Measurements from ENCODE around the gene SLC8A2. TPM values are rescaled to one million over a fixed set of nuclear protein-coding genes. Genes with fewer than 3 reads are reported as not detected.

SLC8A2 gene
- total and polyA plus RNA-seq, 2 of the 8 experiments (the other 6 are each of a cell fraction or from before 2014, with no cell fraction given): 7.3 to 12.4 TPM

DNA sequence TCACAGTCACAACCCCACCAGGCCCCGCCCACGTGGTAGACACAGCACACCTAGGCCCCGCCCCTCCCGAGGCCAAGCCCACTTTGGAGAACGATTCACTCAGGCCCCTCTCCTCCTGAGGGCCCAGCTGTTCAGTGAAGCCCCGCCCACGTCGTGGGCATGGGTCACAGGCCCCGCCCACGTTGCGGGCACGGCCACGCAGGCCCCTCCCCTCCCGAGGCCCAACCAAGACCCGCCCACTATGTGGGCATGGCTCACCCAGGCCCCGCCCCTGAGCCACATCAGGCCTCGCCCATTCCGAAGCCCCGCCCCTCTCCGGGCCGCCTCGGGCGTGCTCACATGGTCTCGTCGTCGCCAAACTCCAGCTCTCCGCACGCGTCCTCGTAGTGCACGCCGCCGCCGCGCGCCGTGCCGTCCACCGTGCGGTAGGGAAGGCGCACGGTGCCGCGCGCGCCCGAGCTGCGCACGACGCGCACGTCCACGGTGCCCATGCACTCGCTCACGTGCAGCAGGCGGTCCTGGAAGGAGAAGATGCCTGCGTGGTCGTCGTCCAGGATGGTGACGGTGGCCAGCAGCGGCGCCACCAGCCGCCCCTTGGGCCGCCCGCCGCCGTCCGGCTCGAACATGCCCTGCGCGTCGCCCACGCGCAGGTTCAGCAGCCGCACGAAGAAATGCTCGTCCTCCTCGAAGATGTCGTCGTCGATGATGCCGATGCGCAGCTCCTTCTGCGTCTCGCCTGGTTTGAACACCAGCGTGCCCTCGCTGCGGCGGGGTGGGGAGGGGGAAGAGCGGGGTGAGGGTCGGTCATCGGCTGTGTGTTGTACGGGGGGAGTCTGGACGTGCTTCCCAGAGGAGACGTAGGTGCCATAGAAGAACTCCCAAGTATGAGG lies 24.0 kb downstream of the SLC8A2 start:
- H2AK5ac ChIP-seq (ENCODE audit: low read depth, low read length): 0 out of 2 replicates have a peak overlapping the region, but pooled peaks have one; percentile 5
- H2BK120ac ChIP-seq (replicated peaks; ENCODE audit: low read depth, low read length): no peak overlapping the region
- H3K56ac ChIP-seq (replicated peaks; ENCODE audit: insufficient read length, low read depth, low read length): no peak overlapping the region
- peak overlapping the region; percentile 79 to 89 for H3K4me2 ChIP-seq (ENCODE audit: insufficient read depth in 1 of 2, low read depth in 2 of 2, low read length in 2 of 2)
- H3K9me3 ChIP-seq (ENCODE audit: insufficient read depth in 2 of 2, low read depth in 1 of 2, low read length in 1 of 2): no peaks in the 10 kb centered on the region
- H3K79me1 ChIP-seq (ENCODE audit: low read depth, low read length): no peaks in the 10 kb centered on the region; the same call in 1 of the 2 replicates
- ChIA-PET CTCF (ENCODE audit: partially characterized antibody) (interaction anchor here (0.8 to 24.5 kb wide), 9 partner anchors 11 to 260 kb away, joined by 3 to 436 read pairs (median 7); partner anchors contain the start of genes EHD2 and KPTN), POLR2A (ENCODE audit: partially characterized antibody) (interaction anchor here (0.6 to 3.8 kb wide), 22 partner anchors 8 to 318 kb away, joined by 3 to 29 read pairs (median 4); partner anchors contain the start of genes DHX34, KPTN and SLC8A2)
- H3K23ac ChIP-seq (ENCODE audit: insufficient read length): no peak overlapping the region
- no peaks in the 10 kb centered on the region for H3K36me3 ChIP-seq (ENCODE audit: control insufficient read depth in 2 of 4, insufficient read depth in 4 of 4, low read length in 3 of 4)
- peaks cover 18% of the 10 kb centered on the region; the same call in 1 of the 2 replicates for H3K23me2 ChIP-seq (ENCODE audit: low read depth, low read length)
- H2BK12ac ChIP-seq (ENCODE audit: low read depth, low read length): no peak overlapping the region
- H3K27me3 ChIP-seq (replicated peaks in 1 of 4; ENCODE audit: control insufficient read depth in 3 of 4, extremely low read depth in 1 of 4, insufficient read depth in 3 of 4, low read length in 3 of 4): peaks cover 0 to 9% (median 9%) of the 10 kb centered on the region in 4 experiments; a peak in 5 of 7 replicates
- H4K91ac ChIP-seq (replicated peaks; ENCODE audit: insufficient read length, low read length): peak overlapping the region; percentile 100
- FAIRE-seq: peak; percentile 69
- DNase-seq (ENCODE audit: low read depth in 1 of 2, low spot score in 2 of 2): peak; percentile 95 to 100
- H3K18ac ChIP-seq (ENCODE audit: extremely low read depth, low read length): peak overlapping the region; percentile 76; the same call in 1 of the 2 replicates
- peaks cover 2 to 19% of the 10 kb centered on the region in 2 experiments for H4K20me1 ChIP-seq (replicated peaks in 1 of 2; ENCODE audit: control insufficient read depth in 1 of 2, insufficient read depth in 2 of 2, low read length in 2 of 2)
- H2BK5ac ChIP-seq (ENCODE audit: low read depth, low read length): peak overlapping the region; percentile 94
- peak overlapping the region; percentile 56; the same call in 1 of the 2 replicates for H3K27ac ChIP-seq (ENCODE audit: low read depth, low read length)
- H2BK15ac ChIP-seq (ENCODE audit: low read length): peak overlapping the region; percentile 83; the same call in 1 of the 2 replicates
- H3K9ac ChIP-seq (replicated peaks in 1 of 4; ENCODE audit: extremely low read depth in 1 of 4, low read depth in 3 of 4, low read length in 3 of 4): peak overlapping the region in 1 of 4 experiments; percentile 6; a peak in 3 of 7 replicates
- no peaks in the 10 kb centered on the region for H3K79me2 ChIP-seq (ENCODE audit: control insufficient read depth in 1 of 2, insufficient read depth in 2 of 2, low read length in 2 of 2)
- peak overlapping the region; percentile 56 to 79 (median 70) for H3K4me3 ChIP-seq (ENCODE audit: extremely low read depth in 1 of 4, insufficient read depth in 2 of 4, low read depth in 3 of 4, low read length in 4 of 4)
- peaks cover 7 to 18% (median 11%) of the 10 kb centered on the region in 4 experiments for H3K4me1 ChIP-seq (replicated peaks in 1 of 4; ENCODE audit: control insufficient read depth in 3 of 4, insufficient read depth in 4 of 4, low read length in 3 of 4)
- H4K8ac ChIP-seq (ENCODE audit: extremely low read depth, insufficient read depth, low read length): peak overlapping the region; percentile 91
- WGBS, 2 experiments (ENCODE audit: extremely low coverage in 1 of 2, insufficient coverage in 1 of 2, insufficient read length in 1 of 2, insufficient replicate concordance in 2 of 2, low coverage in 1 of 2, low lambda C conversion rate in 2 of 2, missing lambda C conversion rate in 1 of 2): 2% methylated on average over 55 of the region's 95 CpGs; no CpG with 5 or more reads in 1 of the 2 experiments
- peak overlapping the region; percentile 21 for H4K5ac ChIP-seq (ENCODE audit: insufficient read length, low read depth, low read length)
- no peak overlapping the region for H2AFZ ChIP-seq (ENCODE audit: low read length)
- no peak overlapping the region for H2BK20ac ChIP-seq (ENCODE audit: low read length)
- peak overlapping the region; percentile 85 for H3K4ac ChIP-seq (replicated peaks; ENCODE audit: insufficient read length, low read depth, low read length)
- no peak overlapping the region for H3K14ac ChIP-seq (ENCODE audit: insufficient read length)
- TF ChIP-seq PHF8 (conservative IDR thresholded peaks at IDR 0.05; ENCODE audit: low read depth, low read length): no peak; the same call in 1 of the 2 replicates
- TF ChIP-seq EGR1 (IDR thresholded peaks at IDR 0.05; ENCODE audit: borderline replicate concordance, low read depth, low read length): 0 out of 2 replicates have a peak, but pooled peaks have one; percentile 38
- TF ChIP-seq NRF1 (IDR thresholded peaks at IDR 0.05; ENCODE audit: low read depth, low read length): no peak
- TF ChIP-seq CBX8 (IDR thresholded peaks at IDR 0.05; ENCODE audit: borderline replicate concordance, low read depth, low read length): no peak
- TF ChIP-seq HDAC2 (IDR thresholded peaks at IDR 0.05; ENCODE audit: borderline replicate concordance in 1 of 2, low read depth in 2 of 2, low read length in 2 of 2): peak; percentile 57 to 79; a peak in 2 of 4 replicates
- TF ChIP-seq CREB1 (IDR thresholded peaks at IDR 0.05): peak; percentile 51
- no peak for TF ChIP-seq HDAC6 (IDR thresholded peaks at IDR 0.05; ENCODE audit: low read depth, low read length)
- peak; percentile 47; the same call in 1 of the 2 replicates for TF ChIP-seq CHD2 (IDR thresholded peaks at IDR 0.05; ENCODE audit: low read length)
- TF ChIP-seq KDM4A (IDR thresholded peaks at IDR 0.05; ENCODE audit: low read depth, low read length, severe bottlenecking): peak; percentile 91
- TF ChIP-seq ASH2L (IDR thresholded peaks at IDR 0.05; ENCODE audit: low read length): peak; percentile 72
- no peak for TF ChIP-seq TCF12 (IDR thresholded peaks at IDR 0.05; ENCODE audit: low read depth, low read length)
